OCI-LY3 (cell line): ENCODE results near the gene ZC3H13.

ENCODE experiments used
- H2AFZ ChIP-seq: fragments of 200-600, 300-600 bp; shearing (Covaris generic); 2 replicates; pipeline ENCODE4 v1.6.0; 2014; ENCODE audit warnings: antibody characterized with exemption, low read depth, low read length
- H3K27ac ChIP-seq: fragments of 200-600, 300-600 bp; sonication (generic); 2 replicates; pipeline ENCODE4 v1.5.1; 2014; ENCODE audit warnings: mild to moderate bottlenecking, low read length, moderate library complexity, mixed read lengths
- H3K27me3 ChIP-seq: fragments of 200-600, 300-600 bp; sonication (generic); 2 replicates; pipeline ENCODE4 v1.6.1; 2014; ENCODE audit warnings: low read depth, low read length, mixed read lengths
- H3K36me3 ChIP-seq: fragments of 200-600, 300-600 bp; sonication (generic); replicated peaks from 2 replicates; pipeline ENCODE3; 2014; ENCODE audit warnings: low read depth, low read length, mixed read lengths
- H3K4me1 ChIP-seq: fragments of 300-600, 200-600 bp; sonication (generic); 2 replicates; pipeline ENCODE4 v1.6.1; 2014; ENCODE audit warnings: low read length, mixed read lengths
- H3K4me2 ChIP-seq: fragments of 200-600, 300-600 bp; sonication (generic); 2 replicates; pipeline ENCODE4 v1.6.1; 2014; ENCODE audit warnings: low read length, mixed read lengths
- H3K4me3 ChIP-seq: fragments of 300-600, 200-600 bp; sonication (generic); 2 replicates; pipeline ENCODE4 v1.5.1; 2014; ENCODE audit warnings: antibody characterized with exemption, mild to moderate bottlenecking, low read length, moderate library complexity
- H3K79me2 ChIP-seq: fragments of 300-600, 200-600 bp; shearing (Covaris generic); 2 replicates; pipeline ENCODE4 v1.6.1; 2014; ENCODE audit warnings: mild to moderate bottlenecking, low read length, mixed read lengths
- H3K9ac ChIP-seq: fragments of 300-600, 200-600 bp; shearing (Covaris generic); 2 replicates; pipeline ENCODE4 v1.6.0; 2014; ENCODE audit warnings: mild to moderate bottlenecking, low read length, moderate library complexity
- H3K9me3 ChIP-seq: fragments of 200-600, 300-600 bp; shearing (Covaris generic); 2 replicates; pipeline ENCODE4 v1.6.1; 2014; ENCODE audit warnings: low read length, mixed read lengths; ENCODE audit not compliant: insufficient read depth
- H4K20me1 ChIP-seq: fragments of 200-600, 300-600 bp; sonication (generic); 2 replicates; pipeline ENCODE4 v1.6.1; 2016; ENCODE audit warnings: low read length, mixed read lengths; ENCODE audit not compliant: insufficient read depth
- EZH2phosphoT487 ChIP-seq: fragments of 200-600 bp; shearing (Covaris generic); IDR thresholded peaks from 2 replicates; pipeline ENCODE4 v1.6.1; 2018; ENCODE audit warnings: antibody characterized with exemption, mixed run types, low read depth
- TF ChIP-seq, protein P1 (sequence below): fragments of 200-600, 300-600 bp; sonication (generic); IDR thresholded peaks from 2 replicates; pipeline ENCODE4 v1.5.1; 2014; ENCODE audit warnings: antibody characterized with exemption, low read length, low read depth

Gene ZC3H13

DNA sequence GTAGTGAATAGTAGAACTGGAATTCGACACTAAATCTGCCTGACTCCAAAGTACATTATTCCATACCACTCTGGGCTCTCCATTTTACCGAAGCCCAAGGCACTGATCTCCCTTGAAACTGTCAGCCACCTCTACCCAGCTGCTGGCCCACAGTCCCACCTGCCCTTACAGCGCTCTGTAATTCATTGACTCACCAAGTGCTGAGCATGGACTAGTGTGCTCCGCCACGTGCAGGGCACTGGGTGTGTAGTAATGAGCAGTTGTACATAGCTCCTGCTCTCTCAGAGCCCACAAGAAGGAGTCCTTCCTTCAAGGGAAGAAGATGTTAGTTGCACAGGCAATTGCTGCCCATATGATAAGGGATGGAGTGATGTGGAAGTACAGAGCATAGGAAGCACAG, 124.4 kb downstream of the ZC3H13 start:
- Histone ChIP-seq H3K4me2 (no peak overlapping the region), H3K27ac (no peak overlapping the region), H3K4me1 (peaks cover 7% of the 10 kb centered on the region), H3K4me3 (no peak overlapping the region), H2AFZ (no peak overlapping the region), H3K36me3 (no peaks in the 10 kb centered on the region), H3K79me2 (no peaks in the 10 kb centered on the region), H3K9me3 (no peaks in the 10 kb centered on the region), H3K27me3 (no peaks in the 10 kb centered on the region), H4K20me1 (no peaks in the 10 kb centered on the region), H3K9ac (no peak overlapping the region)
- TF ChIP-seq, protein P1, sequence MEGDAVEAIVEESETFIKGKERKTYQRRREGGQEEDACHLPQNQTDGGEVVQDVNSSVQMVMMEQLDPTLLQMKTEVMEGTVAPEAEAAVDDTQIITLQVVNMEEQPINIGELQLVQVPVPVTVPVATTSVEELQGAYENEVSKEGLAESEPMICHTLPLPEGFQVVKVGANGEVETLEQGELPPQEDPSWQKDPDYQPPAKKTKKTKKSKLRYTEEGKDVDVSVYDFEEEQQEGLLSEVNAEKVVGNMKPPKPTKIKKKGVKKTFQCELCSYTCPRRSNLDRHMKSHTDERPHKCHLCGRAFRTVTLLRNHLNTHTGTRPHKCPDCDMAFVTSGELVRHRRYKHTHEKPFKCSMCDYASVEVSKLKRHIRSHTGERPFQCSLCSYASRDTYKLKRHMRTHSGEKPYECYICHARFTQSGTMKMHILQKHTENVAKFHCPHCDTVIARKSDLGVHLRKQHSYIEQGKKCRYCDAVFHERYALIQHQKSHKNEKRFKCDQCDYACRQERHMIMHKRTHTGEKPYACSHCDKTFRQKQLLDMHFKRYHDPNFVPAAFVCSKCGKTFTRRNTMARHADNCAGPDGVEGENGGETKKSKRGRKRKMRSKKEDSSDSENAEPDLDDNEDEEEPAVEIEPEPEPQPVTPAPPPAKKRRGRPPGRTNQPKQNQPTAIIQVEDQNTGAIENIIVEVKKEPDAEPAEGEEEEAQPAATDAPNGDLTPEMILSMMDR, result no peak
- no peak for TF ChIP-seq EZH2phosphoT487

DNA sequence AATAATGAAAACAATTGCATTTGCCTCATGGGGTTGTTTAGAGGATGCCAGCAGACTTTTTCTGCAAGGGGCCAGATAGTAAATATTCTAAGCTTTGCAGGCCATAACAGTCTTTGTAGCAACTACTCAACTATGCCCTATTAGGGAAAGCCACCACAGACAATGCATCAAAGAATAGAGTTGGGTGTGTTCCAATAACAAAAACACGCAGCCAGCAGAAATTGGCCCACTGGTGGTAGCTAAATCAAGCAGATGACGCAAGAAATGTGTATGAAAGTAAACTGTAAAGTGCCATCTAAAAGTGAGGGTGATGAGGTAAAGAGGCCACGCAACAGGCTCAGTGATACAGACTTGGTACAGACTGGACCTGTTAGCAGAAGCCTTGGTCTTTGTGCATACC, 125.8 kb downstream of the ZC3H13 start:
- H3K36me3 ChIP-seq, result no peaks in the 10 kb centered on the region
- no peaks in the 10 kb centered on the region for H3K79me2 ChIP-seq
- H4K20me1 ChIP-seq, result no peaks in the 10 kb centered on the region
- no peaks in the 10 kb centered on the region for H3K4me1 ChIP-seq
- no peak overlapping the region for H3K27ac ChIP-seq
- no peaks in the 10 kb centered on the region for H3K27me3 ChIP-seq
- TF ChIP-seq EZH2phosphoT487, result no peak
- TF ChIP-seq, protein P1, result no peak
- no peak overlapping the region for H3K4me2 ChIP-seq
- no peaks in the 10 kb centered on the region for H3K9me3 ChIP-seq
- H3K4me3 ChIP-seq, result no peak overlapping the region
- H2AFZ ChIP-seq, result no peak overlapping the region
- no peak overlapping the region for H3K9ac ChIP-seq

DNA sequence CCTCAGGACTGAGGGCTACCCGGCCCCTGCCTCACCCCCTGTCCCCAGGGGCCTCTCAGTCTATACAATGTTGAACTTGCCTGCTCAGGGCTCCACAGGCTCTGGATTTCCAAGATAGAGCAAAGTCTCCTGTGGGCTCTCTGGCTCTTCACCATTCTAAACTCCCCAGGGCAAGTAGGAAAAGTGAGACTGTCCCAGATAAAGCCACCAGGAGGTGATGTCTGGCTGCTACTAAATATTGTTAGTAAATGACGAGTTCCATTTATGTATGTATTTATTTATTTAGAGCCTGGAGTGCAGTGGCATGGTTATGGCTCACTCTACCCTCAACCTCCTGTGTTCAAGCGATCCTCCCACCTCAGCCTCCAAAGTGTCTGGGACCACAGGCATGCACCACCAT, 127.4 kb downstream of the ZC3H13 start:
- Histone ChIP-seq H3K9ac (no peak overlapping the region), H2AFZ (no peak overlapping the region), H3K36me3 (no peaks in the 10 kb centered on the region), H3K79me2 (no peaks in the 10 kb centered on the region), H3K27ac (no peak overlapping the region), H3K4me2 (no peak overlapping the region), H3K4me3 (no peak overlapping the region), H3K9me3 (no peaks in the 10 kb centered on the region), H3K4me1 (no peaks in the 10 kb centered on the region), H4K20me1 (no peaks in the 10 kb centered on the region), H3K27me3 (no peaks in the 10 kb centered on the region)
- TF ChIP-seq, protein P1, result peak; percentile 20; the same call in 1 of the 2 replicates
- TF ChIP-seq EZH2phosphoT487, result no peak

DNA sequence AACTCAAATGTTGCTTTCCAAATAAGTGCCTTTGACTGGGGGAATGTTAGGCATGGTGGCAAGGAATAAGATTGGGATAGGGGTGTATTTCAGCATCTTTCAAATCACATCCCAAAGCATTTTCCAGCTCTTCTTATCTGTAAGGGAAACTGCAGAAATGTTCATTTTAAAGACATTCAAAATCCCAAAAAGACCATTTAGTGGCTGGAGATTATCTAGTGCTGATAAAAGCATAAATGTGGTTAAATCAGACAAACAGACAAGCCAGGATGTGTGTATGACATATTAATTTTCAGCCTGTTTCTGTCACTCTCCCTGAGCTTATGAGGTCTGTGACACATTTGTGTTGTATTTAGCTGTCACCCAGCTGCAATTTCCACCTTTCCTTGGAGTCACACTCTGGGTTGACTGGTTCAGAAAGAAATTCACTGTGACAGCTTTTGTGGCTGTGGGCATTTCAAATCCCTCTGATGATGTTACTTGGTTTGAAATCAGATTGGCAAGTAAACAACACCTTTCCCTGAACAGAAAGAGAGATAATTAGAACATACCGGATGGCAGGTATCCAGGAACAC, 131.3 kb downstream of the ZC3H13 start:
- Histone ChIP-seq H2AFZ (no peak overlapping the region), H3K4me3 (no peak overlapping the region), H3K27me3 (peaks cover 6% of the 10 kb centered on the region; the same call in 1 of the 2 replicates), H3K4me1 (0 out of 2 replicates have a peak, but pooled peaks cover 3% of the 10 kb centered on the region), H3K4me2 (no peak overlapping the region), H3K9me3 (no peaks in the 10 kb centered on the region; the same call in 1 of the 2 replicates), H3K27ac (no peak overlapping the region), H3K9ac (no peak overlapping the region), H3K36me3 (no peaks in the 10 kb centered on the region), H3K79me2 (no peaks in the 10 kb centered on the region), H4K20me1 (no peaks in the 10 kb centered on the region)
- TF ChIP-seq EZH2phosphoT487, result no peak
- TF ChIP-seq, protein P1, result no peak
